GM23338 (cell line): ENCODE data around the gene KCNQ1OT1. TPM values are rescaled to one million over a fixed set of nuclear protein-coding genes. Genes with fewer than 3 reads are reported as not detected.

Experiments
- ATAC-seq: fragments of 200-7000 bp; cut with Tn5 transposase; 3 replicates; pipeline ENCODE4 v1.9.1; 2020
- DNase-seq: peaks from one replicate; pipeline ENCODE4 v3.0.0-alpha.2; 2015; ENCODE audit warnings: low spot score
- H2AFZ ChIP-seq: fragments of 200-600 bp; sonication (generic); 2 replicates; pipeline ENCODE4 v1.8.0; 2016; ENCODE audit warnings: antibody characterized with exemption, mild to moderate bottlenecking, moderate library complexity
- H3F3A ChIP-seq: fragments of 200-600 bp; sonication (generic); replicated peaks from 2 replicates; pipeline ENCODE4 v1.8.0; 2017; ENCODE audit warnings: antibody characterized with exemption, mixed run types, low read depth
- H3K27ac ChIP-seq: fragments of 200-600 bp; sonication (generic); 2 replicates; pipeline ENCODE4 v1.6.1; 2016; ENCODE audit warnings: low read depth
- H3K27me3 ChIP-seq: fragments of 200-600 bp; sonication (generic); 2 replicates; pipeline ENCODE4 v1.8.0; 2016; ENCODE audit warnings: mild to moderate bottlenecking, mixed run types, moderate library complexity; ENCODE audit not compliant: insufficient read depth
- H3K36me3 ChIP-seq: fragments of 200-600 bp; sonication (generic); 2 replicates; pipeline ENCODE4 v1.8.0; 2016; ENCODE audit warnings: mild to moderate bottlenecking; ENCODE audit not compliant: insufficient read depth
- H3K4me1 ChIP-seq: fragments of 200-600 bp; sonication (generic); 2 replicates; pipeline ENCODE4 v1.8.0; 2016; ENCODE audit warnings: mild to moderate bottlenecking, moderate library complexity; ENCODE audit not compliant: insufficient read depth
- H3K4me2 ChIP-seq: fragments of 200-600 bp; sonication (generic); 2 replicates; pipeline ENCODE4 v1.7.1; 2017; ENCODE audit warnings: mixed run types
- H3K4me3 ChIP-seq: fragments of 200-600 bp; sonication (generic); 2 replicates; pipeline ENCODE4 v1.6.1; 2016; ENCODE audit warnings: mixed run types
- H3K79me2 ChIP-seq: fragments of 200-600 bp; sonication (generic); replicated peaks from 2 replicates; pipeline ENCODE4 v1.8.0; 2017; ENCODE audit warnings: mild to moderate bottlenecking; ENCODE audit not compliant: insufficient read depth
- H3K9me2 ChIP-seq: fragments of 200-600 bp; sonication (generic); 2 replicates; pipeline ENCODE4 v1.8.0; 2017; ENCODE audit not compliant: insufficient read depth
- H4K20me1 ChIP-seq: fragments of 200-600 bp; sonication (generic); replicated peaks from 2 replicates; pipeline ENCODE4 v1.8.0; 2017; ENCODE audit warnings: mild to moderate bottlenecking; ENCODE audit not compliant: insufficient read depth
- H3K27ac Mint-ChIP-seq: 2 replicates; pipeline ENCODE4 v1.8.0; 2020; ENCODE audit warnings: inconsistent platforms, mild to moderate bottlenecking, moderate library complexity, mixed read lengths
- H3K27me3 Mint-ChIP-seq: 3 replicates; pipeline ENCODE4 v1.8.0; 2022; ENCODE audit warnings: low read depth, mild to moderate bottlenecking, moderate library complexity, mixed read lengths, inconsistent platforms; ENCODE audit not compliant: insufficient read depth, poor library complexity
- H3K36me3 Mint-ChIP-seq: 3 replicates; pipeline ENCODE4 v1.8.0; 2021; ENCODE audit warnings: low read depth, mild to moderate bottlenecking, inconsistent platforms, moderate library complexity, mixed read lengths
- H3K4me1 Mint-ChIP-seq: 3 replicates; pipeline ENCODE4 v1.8.0; 2020; ENCODE audit warnings: mild to moderate bottlenecking, inconsistent platforms, mixed read lengths
- H3K4me3 Mint-ChIP-seq: 3 replicates; pipeline ENCODE4 v1.8.0; 2021; ENCODE audit warnings: moderate library complexity, mild to moderate bottlenecking, inconsistent platforms, mixed read lengths
- H3K9me3 Mint-ChIP-seq: 3 replicates; pipeline ENCODE4 v1.8.0; 2020; ENCODE audit warnings: moderate library complexity, mild to moderate bottlenecking, inconsistent platforms, mixed read lengths
- CREB1 ChIP-seq: fragments of 250-450 bp; sonication (Bioruptor Pico); IDR thresholded peaks from 2 replicates; pipeline ENCODE4 v1.5.0; 2020; ENCODE audit warnings: low read depth, mild to moderate bottlenecking, moderate library complexity
- EZH2 ChIP-seq: fragments of 200-600 bp; sonication (generic); IDR thresholded peaks from one replicate; pipeline ENCODE4 v1.8.0; 2017; ENCODE audit warnings: antibody characterized with exemption, mild to moderate bottlenecking, low read depth; ENCODE audit not compliant: unreplicated experiment
- EZH2phosphoT487 ChIP-seq: fragments of 200-600 bp; sonication (generic); IDR thresholded peaks from one replicate; pipeline ENCODE4 v1.8.1; 2018; ENCODE audit warnings: antibody characterized with exemption; ENCODE audit not compliant: unreplicated experiment
- JUNB ChIP-seq: IDR thresholded peaks from one replicate; pipeline ENCODE4 v1.6.1; 2016; ENCODE audit warnings: antibody characterized with exemption; ENCODE audit not compliant: unreplicated experiment
- NANOG ChIP-seq: IDR thresholded peaks from 2 replicates; pipeline ENCODE4 v1.6.1; 2016; ENCODE audit warnings: antibody characterized with exemption, borderline replicate concordance
- POLR2AphosphoS5 ChIP-seq: IDR thresholded peaks from 2 replicates; pipeline ENCODE4 v1.6.1; 2016; ENCODE audit warnings: antibody characterized with exemption, low read depth
- STAT1 ChIP-seq: IDR thresholded peaks from one replicate; pipeline ENCODE4 v1.6.1; 2016; ENCODE audit warnings: antibody characterized with exemption; ENCODE audit not compliant: unreplicated experiment
- ZNF114 ChIP-seq: fragments of 250-450 bp; sonication (Bioruptor Pico); IDR thresholded peaks from 2 replicates; pipeline ENCODE4 v1.5.0; 2020; ENCODE audit warnings: mild to moderate bottlenecking, moderate library complexity
- ZNF331 ChIP-seq: fragments of 250-450 bp; sonication (Bioruptor Pico); IDR thresholded peaks from 2 replicates; pipeline ENCODE4 v1.5.0; 2020; ENCODE audit warnings: low read depth, mild to moderate bottlenecking, moderate library complexity
- polyA plus RNA-seq: library from polyadenylated mRNA; unstranded; fragments of >200 nt; fragmentation: Nextera tagmentation; extraction: Ambion mirVana; gene quantifications from 2 replicates; pipeline ENCODE4 v1.2.1, GENCODE V29; 2016
- total RNA-seq: library from RNA; depleted of rRNA; stranded (reverse); fragments of >200 nt; shearing (Covaris generic); gene quantifications from 2 replicates; pipeline ENCODE4 v1.2.3, GENCODE V29; 2014
- TF ChIP-seq, protein P1 (sequence below): IDR thresholded peaks from 2 replicates; pipeline ENCODE4 v1.6.1; 2016; ENCODE audit warnings: antibody characterized with exemption
- TF ChIP-seq, protein P2 (sequence below), 2 experiments: fragments of 200-600 bp in 1 of 2; sonication (generic) in 1 of 2; conservative IDR thresholded peaks; 2 replicates each; pipeline versions ENCODE4 v1.5.1 to v1.6.1; 2016 to 2017; ENCODE audit warnings: antibody characterized with exemption in 2 of 2, low read depth in 2 of 2, mild to moderate bottlenecking in 2 of 2, moderate library complexity in 1 of 2
- TF ChIP-seq, protein P3 (sequence below): IDR thresholded peaks from one replicate; pipeline ENCODE4 v1.6.1; 2018; ENCODE audit warnings: antibody characterized with exemption; ENCODE audit not compliant: unreplicated experiment
- TF ChIP-seq, protein P4 (sequence below): fragments of 250-450 bp; sonication (Bioruptor Pico); IDR thresholded peaks from 2 replicates; pipeline ENCODE4 v1.5.0; 2020; ENCODE audit warnings: mild to moderate bottlenecking, moderate library complexity

The KCNQ1OT1 gene
- total and polyA plus RNA-seq, 2 experiments from 2014 or later = 1.5 to 4.2 TPM

DNA sequence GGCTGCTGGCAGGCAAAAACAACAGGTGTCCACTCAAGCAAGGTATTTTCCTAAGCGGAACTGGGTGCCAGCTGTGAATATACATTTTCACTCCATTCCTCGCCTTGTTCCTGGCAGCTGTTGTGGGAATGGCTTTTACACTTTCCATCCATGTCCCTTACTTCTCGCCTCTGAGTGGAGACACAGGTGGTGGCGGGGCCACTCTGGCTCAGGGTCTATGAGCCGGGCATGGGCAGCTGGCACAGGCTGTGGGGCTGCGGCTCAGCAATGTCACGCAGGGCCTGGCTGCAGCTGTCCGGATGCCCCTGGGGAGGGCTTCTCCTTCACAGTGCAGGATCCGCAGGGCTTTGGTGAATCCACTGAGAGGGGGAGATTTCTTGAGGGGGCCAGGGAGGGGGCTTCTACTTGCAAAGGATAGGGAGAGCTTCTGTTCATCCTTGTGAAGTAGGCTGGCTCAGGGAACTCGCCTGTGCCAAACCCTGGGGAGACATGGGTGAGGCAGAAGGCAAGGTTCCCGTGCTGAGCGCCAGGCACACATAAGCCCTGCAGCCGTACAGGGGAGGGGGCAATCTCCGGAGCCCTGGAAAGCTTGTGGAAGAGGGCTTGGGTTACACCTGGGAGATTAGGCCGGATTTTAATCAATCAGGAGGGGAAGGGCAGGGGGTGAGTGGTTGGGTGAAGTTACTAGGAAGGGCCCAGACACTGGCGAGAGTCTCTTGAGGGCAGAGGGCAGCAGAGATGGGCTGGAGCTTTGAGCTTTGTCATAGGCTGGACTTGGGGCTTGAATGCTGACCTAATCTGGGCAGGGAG is 45.7 kb downstream of the KCNQ1OT1 start:
- ATAC-seq = no peak
- Histone ChIP-seq H3F3A (no peaks in the 10 kb centered on the region), H3K4me2 (no peak overlapping the region), H3K9me2 (no peaks in the 10 kb centered on the region), H3K79me2 (no peaks in the 10 kb centered on the region), H3K27ac (no peak overlapping the region), H3K36me3 (peaks cover 11% of the 10 kb centered on the region; the same call in 1 of the 2 replicates), H2AFZ (no peak overlapping the region), H3K4me3 (no peak overlapping the region), H4K20me1 (no peaks in the 10 kb centered on the region), H3K4me1 (no peaks in the 10 kb centered on the region), H3K27me3 (peaks cover 98% of the 10 kb centered on the region)
- Mint-ChIP-seq H3K36me3 (peaks cover 97% of the 10 kb centered on the region), H3K27ac (no peak overlapping the region), H3K9me3 (peaks cover 100% of the 10 kb centered on the region), H3K27me3 (peaks cover 83% of the 10 kb centered on the region), H3K4me1 (no peaks in the 10 kb centered on the region; the same call in 1 of the 3 replicates), H3K4me3 (no peak overlapping the region)
- no peak for DNase-seq
- TF ChIP-seq, protein P1, sequence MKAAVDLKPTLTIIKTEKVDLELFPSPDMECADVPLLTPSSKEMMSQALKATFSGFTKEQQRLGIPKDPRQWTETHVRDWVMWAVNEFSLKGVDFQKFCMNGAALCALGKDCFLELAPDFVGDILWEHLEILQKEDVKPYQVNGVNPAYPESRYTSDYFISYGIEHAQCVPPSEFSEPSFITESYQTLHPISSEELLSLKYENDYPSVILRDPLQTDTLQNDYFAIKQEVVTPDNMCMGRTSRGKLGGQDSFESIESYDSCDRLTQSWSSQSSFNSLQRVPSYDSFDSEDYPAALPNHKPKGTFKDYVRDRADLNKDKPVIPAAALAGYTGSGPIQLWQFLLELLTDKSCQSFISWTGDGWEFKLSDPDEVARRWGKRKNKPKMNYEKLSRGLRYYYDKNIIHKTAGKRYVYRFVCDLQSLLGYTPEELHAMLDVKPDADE = no peak
- TF ChIP-seq ZNF331 (CRISPR knock-in tag) = no peak
- no peak for TF ChIP-seq EZH2
- TF ChIP-seq, protein P2, sequence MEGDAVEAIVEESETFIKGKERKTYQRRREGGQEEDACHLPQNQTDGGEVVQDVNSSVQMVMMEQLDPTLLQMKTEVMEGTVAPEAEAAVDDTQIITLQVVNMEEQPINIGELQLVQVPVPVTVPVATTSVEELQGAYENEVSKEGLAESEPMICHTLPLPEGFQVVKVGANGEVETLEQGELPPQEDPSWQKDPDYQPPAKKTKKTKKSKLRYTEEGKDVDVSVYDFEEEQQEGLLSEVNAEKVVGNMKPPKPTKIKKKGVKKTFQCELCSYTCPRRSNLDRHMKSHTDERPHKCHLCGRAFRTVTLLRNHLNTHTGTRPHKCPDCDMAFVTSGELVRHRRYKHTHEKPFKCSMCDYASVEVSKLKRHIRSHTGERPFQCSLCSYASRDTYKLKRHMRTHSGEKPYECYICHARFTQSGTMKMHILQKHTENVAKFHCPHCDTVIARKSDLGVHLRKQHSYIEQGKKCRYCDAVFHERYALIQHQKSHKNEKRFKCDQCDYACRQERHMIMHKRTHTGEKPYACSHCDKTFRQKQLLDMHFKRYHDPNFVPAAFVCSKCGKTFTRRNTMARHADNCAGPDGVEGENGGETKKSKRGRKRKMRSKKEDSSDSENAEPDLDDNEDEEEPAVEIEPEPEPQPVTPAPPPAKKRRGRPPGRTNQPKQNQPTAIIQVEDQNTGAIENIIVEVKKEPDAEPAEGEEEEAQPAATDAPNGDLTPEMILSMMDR (conservative IDR thresholded peaks at IDR 0.05; ENCODE audit: low read depth in 2 of 2) = no peak
- TF ChIP-seq EZH2phosphoT487 = no peak
- TF ChIP-seq STAT1 = no peak
- TF ChIP-seq ZNF114 (CRISPR knock-in tag) = no peak
- no peak for TF ChIP-seq POLR2AphosphoS5
- TF ChIP-seq, protein P3, sequence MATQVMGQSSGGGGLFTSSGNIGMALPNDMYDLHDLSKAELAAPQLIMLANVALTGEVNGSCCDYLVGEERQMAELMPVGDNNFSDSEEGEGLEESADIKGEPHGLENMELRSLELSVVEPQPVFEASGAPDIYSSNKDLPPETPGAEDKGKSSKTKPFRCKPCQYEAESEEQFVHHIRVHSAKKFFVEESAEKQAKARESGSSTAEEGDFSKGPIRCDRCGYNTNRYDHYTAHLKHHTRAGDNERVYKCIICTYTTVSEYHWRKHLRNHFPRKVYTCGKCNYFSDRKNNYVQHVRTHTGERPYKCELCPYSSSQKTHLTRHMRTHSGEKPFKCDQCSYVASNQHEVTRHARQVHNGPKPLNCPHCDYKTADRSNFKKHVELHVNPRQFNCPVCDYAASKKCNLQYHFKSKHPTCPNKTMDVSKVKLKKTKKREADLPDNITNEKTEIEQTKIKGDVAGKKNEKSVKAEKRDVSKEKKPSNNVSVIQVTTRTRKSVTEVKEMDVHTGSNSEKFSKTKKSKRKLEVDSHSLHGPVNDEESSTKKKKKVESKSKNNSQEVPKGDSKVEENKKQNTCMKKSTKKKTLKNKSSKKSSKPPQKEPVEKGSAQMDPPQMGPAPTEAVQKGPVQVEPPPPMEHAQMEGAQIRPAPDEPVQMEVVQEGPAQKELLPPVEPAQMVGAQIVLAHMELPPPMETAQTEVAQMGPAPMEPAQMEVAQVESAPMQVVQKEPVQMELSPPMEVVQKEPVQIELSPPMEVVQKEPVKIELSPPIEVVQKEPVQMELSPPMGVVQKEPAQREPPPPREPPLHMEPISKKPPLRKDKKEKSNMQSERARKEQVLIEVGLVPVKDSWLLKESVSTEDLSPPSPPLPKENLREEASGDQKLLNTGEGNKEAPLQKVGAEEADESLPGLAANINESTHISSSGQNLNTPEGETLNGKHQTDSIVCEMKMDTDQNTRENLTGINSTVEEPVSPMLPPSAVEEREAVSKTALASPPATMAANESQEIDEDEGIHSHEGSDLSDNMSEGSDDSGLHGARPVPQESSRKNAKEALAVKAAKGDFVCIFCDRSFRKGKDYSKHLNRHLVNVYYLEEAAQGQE = no peak
- TF ChIP-seq, protein P4, sequence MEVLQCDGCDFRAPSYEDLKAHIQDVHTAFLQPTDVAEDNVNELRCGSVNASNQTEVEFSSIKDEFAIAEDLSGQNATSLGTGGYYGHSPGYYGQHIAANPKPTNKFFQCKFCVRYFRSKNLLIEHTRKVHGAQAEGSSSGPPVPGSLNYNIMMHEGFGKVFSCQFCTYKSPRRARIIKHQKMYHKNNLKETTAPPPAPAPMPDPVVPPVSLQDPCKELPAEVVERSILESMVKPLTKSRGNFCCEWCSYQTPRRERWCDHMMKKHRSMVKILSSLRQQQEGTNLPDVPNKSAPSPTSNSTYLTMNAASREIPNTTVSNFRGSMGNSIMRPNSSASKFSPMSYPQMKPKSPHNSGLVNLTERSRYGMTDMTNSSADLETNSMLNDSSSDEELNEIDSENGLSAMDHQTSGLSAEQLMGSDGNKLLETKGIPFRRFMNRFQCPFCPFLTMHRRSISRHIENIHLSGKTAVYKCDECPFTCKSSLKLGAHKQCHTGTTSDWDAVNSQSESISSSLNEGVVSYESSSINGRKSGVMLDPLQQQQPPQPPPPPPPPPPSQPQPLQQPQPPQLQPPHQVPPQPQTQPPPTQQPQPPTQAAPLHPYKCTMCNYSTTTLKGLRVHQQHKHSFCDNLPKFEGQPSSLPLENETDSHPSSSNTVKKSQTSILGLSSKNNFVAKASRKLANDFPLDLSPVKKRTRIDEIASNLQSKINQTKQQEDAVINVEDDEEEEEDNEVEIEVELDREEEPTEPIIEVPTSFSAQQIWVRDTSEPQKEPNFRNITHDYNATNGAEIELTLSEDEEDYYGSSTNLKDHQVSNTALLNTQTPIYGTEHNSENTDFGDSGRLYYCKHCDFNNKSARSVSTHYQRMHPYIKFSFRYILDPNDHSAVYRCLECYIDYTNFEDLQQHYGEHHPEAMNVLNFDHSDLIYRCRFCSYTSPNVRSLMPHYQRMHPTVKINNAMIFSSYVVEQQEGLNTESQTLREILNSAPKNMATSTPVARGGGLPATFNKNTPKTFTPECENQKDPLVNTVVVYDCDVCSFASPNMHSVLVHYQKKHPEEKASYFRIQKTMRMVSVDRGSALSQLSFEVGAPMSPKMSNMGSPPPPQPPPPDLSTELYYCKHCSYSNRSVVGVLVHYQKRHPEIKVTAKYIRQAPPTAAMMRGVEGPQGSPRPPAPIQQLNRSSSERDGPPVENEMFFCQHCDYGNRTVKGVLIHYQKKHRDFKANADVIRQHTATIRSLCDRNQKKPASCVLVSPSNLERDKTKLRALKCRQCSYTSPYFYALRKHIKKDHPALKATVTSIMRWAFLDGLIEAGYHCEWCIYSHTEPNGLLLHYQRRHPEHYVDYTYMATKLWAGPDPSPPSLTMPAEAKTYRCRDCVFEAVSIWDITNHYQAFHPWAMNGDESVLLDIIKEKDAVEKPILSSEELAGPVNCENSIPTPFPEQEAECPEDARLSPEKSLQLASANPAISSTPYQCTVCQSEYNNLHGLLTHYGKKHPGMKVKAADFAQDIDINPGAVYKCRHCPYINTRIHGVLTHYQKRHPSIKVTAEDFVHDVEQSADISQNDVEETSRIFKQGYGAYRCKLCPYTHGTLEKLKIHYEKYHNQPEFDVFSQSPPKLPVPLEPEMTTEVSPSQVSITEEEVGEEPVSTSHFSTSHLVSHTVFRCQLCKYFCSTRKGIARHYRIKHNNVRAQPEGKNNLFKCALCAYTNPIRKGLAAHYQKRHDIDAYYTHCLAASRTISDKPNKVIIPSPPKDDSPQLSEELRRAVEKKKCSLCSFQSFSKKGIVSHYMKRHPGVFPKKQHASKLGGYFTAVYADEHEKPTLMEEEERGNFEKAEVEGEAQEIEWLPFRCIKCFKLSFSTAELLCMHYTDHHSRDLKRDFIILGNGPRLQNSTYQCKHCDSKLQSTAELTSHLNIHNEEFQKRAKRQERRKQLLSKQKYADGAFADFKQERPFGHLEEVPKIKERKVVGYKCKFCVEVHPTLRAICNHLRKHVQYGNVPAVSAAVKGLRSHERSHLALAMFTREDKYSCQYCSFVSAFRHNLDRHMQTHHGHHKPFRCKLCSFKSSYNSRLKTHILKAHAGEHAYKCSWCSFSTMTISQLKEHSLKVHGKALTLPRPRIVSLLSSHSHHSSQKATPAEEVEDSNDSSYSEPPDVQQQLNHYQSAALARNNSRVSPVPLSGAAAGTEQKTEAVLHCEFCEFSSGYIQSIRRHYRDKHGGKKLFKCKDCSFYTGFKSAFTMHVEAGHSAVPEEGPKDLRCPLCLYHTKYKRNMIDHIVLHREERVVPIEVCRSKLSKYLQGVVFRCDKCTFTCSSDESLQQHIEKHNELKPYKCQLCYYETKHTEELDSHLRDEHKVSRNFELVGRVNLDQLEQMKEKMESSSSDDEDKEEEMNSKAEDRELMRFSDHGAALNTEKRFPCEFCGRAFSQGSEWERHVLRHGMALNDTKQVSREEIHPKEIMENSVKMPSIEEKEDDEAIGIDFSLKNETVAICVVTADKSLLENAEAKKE (CRISPR knock-in tag) = no peak
- TF ChIP-seq JUNB = no peak
- no peak for TF ChIP-seq CREB1
- no peak for TF ChIP-seq NANOG
